DOHH2 (cell line): ENCODE results near the gene FAM53A.

Experiments
- CTCF ChIP-seq: fragments of 200-600 bp; sonication (generic); IDR thresholded peaks from one replicate; pipeline ENCODE4 v1.5.1; 2014; ENCODE audit warnings: antibody characterized with exemption, mild to moderate bottlenecking, low read depth, low read length; ENCODE audit not compliant: poor library complexity, severe bottlenecking
- EZH2phosphoT487 ChIP-seq: fragments of 200-600 bp; sonication (generic); IDR thresholded peaks from 2 replicates; pipeline ENCODE4 v1.6.1; 2017; ENCODE audit warnings: borderline replicate concordance, mild to moderate bottlenecking, antibody characterized with exemption, low read length, moderate library complexity, mixed read lengths

- TF ChIP-seq CTCF (no peak), EZH2phosphoT487 (no peak)
These were observed 61.9 kb downstream of the FAM53A start for GRCh38 chr4:1622238-1622637.
